ENCODE measurements around the gene ZHX3. TPM values are rescaled to one million over a fixed set of nuclear protein-coding genes. Genes with fewer than 3 reads are reported as not detected.

The ZHX3 gene
- total and polyA plus RNA-seq, 2 donors (not counting 1 experiment from before 2014, with no cell fraction given): 27.7 to 28.0 TPM

DNA sequence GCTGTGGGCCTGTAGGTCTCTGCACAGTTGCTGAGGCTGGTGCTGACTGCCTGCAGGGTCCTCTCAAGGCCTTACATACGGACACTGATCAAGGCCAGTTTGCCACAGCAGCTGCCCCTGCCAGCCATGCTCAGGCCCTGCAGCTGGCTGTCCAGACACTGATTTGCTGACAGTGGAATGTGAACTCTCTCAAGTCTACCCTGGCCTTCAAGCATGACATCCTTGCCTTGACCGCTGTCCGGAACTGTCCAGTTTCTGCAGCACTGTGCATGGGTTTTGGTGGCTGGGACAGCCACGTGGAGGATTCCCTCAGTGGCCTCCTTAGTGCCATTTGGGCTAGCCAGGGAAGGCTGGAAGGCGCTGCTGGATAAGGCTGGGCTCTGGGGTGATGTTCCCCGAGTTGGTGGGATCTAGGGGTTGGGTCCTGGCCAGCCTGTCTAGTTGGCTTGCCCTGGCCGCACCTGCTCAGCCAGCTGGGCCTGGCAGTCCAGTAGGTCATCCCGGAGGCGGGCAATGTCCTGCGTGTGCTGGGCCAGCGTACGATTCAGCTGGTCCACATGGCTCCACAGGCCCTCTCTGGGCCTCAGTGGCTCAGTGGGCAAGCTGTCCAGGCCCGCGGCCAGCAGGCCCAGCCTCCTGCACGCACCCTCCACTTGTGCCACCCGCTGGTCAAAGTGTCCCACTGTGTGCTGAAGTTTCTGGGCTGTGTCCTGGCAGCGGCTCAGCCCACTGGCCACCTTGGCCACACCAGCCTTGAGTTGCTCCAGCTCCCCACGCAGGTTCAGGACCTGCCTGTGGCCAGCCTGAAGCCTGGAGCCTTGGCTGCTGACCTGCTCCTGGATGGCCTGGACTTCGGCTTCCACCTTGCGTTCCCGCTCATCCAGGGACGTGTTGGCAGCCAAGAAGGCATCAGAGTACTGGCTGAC, 43.6 kb upstream of the ZHX3 start:
- no peak for TF ChIP-seq CTCF (conservative IDR thresholded peaks at IDR 0.05 in 1 of 2, IDR thresholded peaks at IDR 0.05 in 1 of 2; ENCODE audit: low read depth in 1 of 2, low read length in 2 of 2)
- no peak for TF ChIP-seq EZH2 (IDR thresholded peaks at IDR 0.05; ENCODE audit: low read length, missing control alignments)
- no peak overlapping the region for H3K4me3 ChIP-seq (replicated peaks in 1 of 4; ENCODE audit: control extremely low read depth in 1 of 4, insufficient read depth in 1 of 4, low read depth in 3 of 4, low read length in 4 of 4)
- peaks cover 15% of the 10 kb centered on the region for H3K27me3 ChIP-seq (ENCODE audit: control insufficient read depth, insufficient read depth, low read length)
- no peak overlapping the region for H3K9ac ChIP-seq (ENCODE audit: insufficient read depth, low read length)
- H2AFZ ChIP-seq (ENCODE audit: low read length): no peak overlapping the region
- H3K79me2 ChIP-seq (ENCODE audit: control insufficient read depth, insufficient read depth, low read length): no peaks in the 10 kb centered on the region
- no peaks in the 10 kb centered on the region for H3K4me1 ChIP-seq (ENCODE audit: control insufficient read depth, extremely low read depth, insufficient read depth, low read length)
- H3K4me2 ChIP-seq (ENCODE audit: extremely low read depth, insufficient read depth, low read length): no peak overlapping the region
- DNase-seq (ENCODE audit: low read depth in 2 of 2): no peak
- no peaks in the 10 kb centered on the region for H3K9me3 ChIP-seq (ENCODE audit: control insufficient read depth, insufficient read depth, low read depth, low read length)
- no peaks in the 10 kb centered on the region for H3K36me3 ChIP-seq (ENCODE audit: control insufficient read depth, insufficient read depth, low read length)
- H4K20me1 ChIP-seq (ENCODE audit: control insufficient read depth, extremely low read depth, insufficient read depth, low read length): no peaks in the 10 kb centered on the region
- no peak overlapping the region for H3K27ac ChIP-seq (ENCODE audit: insufficient read depth, low read length)

- Histone ChIP-seq H3K27me3 (ENCODE audit: control insufficient read depth, insufficient read depth, low read length) (peaks cover 4% of the 10 kb centered on the region), H3K9me3 (ENCODE audit: control insufficient read depth, insufficient read depth, low read depth, low read length) (no peaks in the 10 kb centered on the region), H3K4me2 (ENCODE audit: extremely low read depth, insufficient read depth, low read length) (no peak overlapping the region), H3K4me1 (ENCODE audit: control insufficient read depth, extremely low read depth, insufficient read depth, low read length) (no peaks in the 10 kb centered on the region), H4K20me1 (ENCODE audit: control insufficient read depth, extremely low read depth, insufficient read depth, low read length) (no peaks in the 10 kb centered on the region), H3K36me3 (ENCODE audit: control insufficient read depth, insufficient read depth, low read length) (no peaks in the 10 kb centered on the region), H3K4me3 (replicated peaks in 1 of 4; ENCODE audit: control extremely low read depth in 1 of 4, insufficient read depth in 1 of 4, low read depth in 3 of 4, low read length in 4 of 4) (no peak overlapping the region), H3K9ac (ENCODE audit: insufficient read depth, low read length) (no peak overlapping the region), H2AFZ (ENCODE audit: low read length) (no peak overlapping the region), H3K79me2 (ENCODE audit: control insufficient read depth, insufficient read depth, low read length) (no peaks in the 10 kb centered on the region), H3K27ac (ENCODE audit: insufficient read depth, low read length) (no peak overlapping the region)
- TF ChIP-seq CTCF (conservative IDR thresholded peaks at IDR 0.05 in 1 of 2, IDR thresholded peaks at IDR 0.05 in 1 of 2; ENCODE audit: low read depth in 1 of 2, low read length in 2 of 2): no peak
- no peak for TF ChIP-seq EZH2 (IDR thresholded peaks at IDR 0.05; ENCODE audit: low read length, missing control alignments)
- DNase-seq (ENCODE audit: low read depth in 2 of 2): no peak
These were observed 42.0 kb upstream of the ZHX3 start for GRCh38 chr20:41359541-41360011.

GRCh38 chr20:41358717-41359116, 41.2 kb upstream of the ZHX3 start:
- no peak overlapping the region for H3K27ac ChIP-seq (ENCODE audit: insufficient read depth, low read length)
- no peak for DNase-seq (ENCODE audit: low read depth in 2 of 2)
- no peaks in the 10 kb centered on the region for H4K20me1 ChIP-seq (ENCODE audit: control insufficient read depth, extremely low read depth, insufficient read depth, low read length)
- no peaks in the 10 kb centered on the region for H3K79me2 ChIP-seq (ENCODE audit: control insufficient read depth, insufficient read depth, low read length)
- no peak for TF ChIP-seq EZH2 (IDR thresholded peaks at IDR 0.05; ENCODE audit: low read length, missing control alignments)
- no peak for TF ChIP-seq CTCF (conservative IDR thresholded peaks at IDR 0.05 in 1 of 2, IDR thresholded peaks at IDR 0.05 in 1 of 2; ENCODE audit: low read depth in 1 of 2, low read length in 2 of 2)
- H2AFZ ChIP-seq (ENCODE audit: low read length): no peak overlapping the region
- H3K9me3 ChIP-seq (ENCODE audit: control insufficient read depth, insufficient read depth, low read depth, low read length): no peaks in the 10 kb centered on the region
- no peak overlapping the region for H3K4me2 ChIP-seq (ENCODE audit: extremely low read depth, insufficient read depth, low read length)
- no peak overlapping the region for H3K9ac ChIP-seq (ENCODE audit: insufficient read depth, low read length)
- H3K4me3 ChIP-seq (replicated peaks in 1 of 4; ENCODE audit: control extremely low read depth in 1 of 4, insufficient read depth in 1 of 4, low read depth in 3 of 4, low read length in 4 of 4): no peak overlapping the region
- H3K4me1 ChIP-seq (ENCODE audit: control insufficient read depth, extremely low read depth, insufficient read depth, low read length): no peaks in the 10 kb centered on the region
- no peaks in the 10 kb centered on the region for H3K36me3 ChIP-seq (ENCODE audit: control insufficient read depth, insufficient read depth, low read length)
- H3K27me3 ChIP-seq (ENCODE audit: control insufficient read depth, insufficient read depth, low read length): no peaks in the 10 kb centered on the region
